ENCODE results near the gene APBA2. TPM values are rescaled to one million over a fixed set of nuclear protein-coding genes. Genes with fewer than 3 reads are reported as not detected.
"Not testable (repeated sequence)": the region's sequence is repeated elsewhere in the genome, so short reads cannot be mapped to it uniquely, and the experiment has no call there.

Gene APBA2
- not detected in 2 replicates for total RNA-seq (2014; rRNA removed; shearing (Covaris generic))

DNA sequence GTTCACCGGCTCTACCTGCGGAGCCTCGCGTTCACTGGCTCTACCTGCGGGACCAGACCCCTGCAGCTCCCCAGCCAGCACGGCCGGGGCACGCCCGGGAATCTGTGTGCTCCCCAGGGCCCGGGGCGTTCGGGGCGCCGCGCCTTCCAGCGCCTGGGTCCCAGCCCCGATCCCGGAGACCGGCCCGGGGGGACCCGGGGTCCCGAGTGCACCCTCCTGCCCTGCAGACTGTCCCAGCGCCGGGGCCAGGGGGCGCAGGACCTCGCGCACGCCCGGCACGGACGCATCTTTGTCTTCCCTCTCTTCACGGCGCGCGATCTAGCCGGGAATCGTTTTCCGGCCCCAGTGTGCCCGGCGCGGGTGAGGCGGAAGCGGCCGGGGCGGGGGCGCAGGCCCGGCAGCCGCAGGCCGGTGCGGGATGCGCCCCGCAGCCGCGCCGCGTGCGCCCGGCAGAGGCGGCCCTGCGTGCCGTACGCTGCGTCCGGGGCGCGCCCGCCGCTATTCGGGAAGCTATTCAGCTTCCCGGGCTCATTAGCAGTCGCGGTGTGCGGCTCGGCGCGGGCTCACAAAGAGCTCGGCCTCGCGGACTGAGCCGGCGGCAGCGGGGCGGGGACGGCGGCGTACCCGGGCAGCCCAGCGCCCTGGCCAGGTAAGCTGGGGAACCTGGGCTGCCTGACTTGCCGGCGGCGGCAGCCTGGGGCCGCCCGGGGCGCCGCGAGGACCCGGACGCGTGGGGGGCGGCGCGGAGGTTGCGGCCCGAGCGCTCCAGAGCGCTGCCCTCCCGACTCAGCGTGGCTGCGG is at the start of gene APBA2:
TSS of gene APBA2 (plus strand) at position 345 of the 801 bp plus-strand sequence. CDS start 167,911 bp downstream, outside the sequence.
- DNase-seq (ENCODE audit: low spot score), result no peak

DNA sequence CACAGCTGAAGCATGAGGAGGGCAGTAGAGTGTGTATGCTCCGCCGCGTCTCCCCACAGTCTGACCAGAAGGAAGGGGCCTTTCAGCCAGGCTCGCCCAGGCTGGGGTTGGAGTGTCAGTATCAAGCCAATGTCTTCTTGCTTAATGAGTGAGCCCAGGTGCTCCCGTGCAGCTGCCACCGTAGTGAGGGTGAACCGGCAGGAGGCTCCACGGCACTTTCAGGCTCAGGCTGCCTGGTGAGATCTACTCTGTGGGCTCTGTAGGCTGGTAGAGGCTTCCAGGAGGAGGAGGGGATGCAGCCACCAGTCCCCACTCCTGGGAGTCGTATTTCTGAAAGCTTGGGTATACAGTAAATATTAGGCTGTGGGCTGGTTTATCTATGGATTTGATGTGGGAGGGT is 45.5 kb upstream of the APBA2 start:
- not testable (repeated sequence) for DNase-seq (ENCODE audit: low spot score)

DNA sequence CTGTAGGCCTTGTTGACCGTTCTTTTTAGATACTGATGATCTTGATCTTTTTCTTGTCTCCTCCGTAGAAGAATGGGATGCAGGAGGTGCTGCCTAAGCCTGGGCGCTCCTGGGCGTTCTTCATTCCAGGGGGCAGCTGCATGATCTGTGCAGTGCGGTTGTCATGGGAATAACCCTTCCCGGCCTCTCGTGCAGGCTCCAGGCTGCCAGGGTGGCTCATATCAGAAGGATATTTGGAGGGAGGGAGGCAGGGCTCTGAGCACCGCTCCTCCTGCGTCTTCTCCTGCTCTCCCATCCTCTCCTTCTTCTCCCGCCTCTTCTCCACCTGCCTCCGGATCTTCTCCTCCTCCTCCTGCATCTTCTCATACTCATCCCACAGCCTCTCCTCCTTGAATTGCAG is 43.6 kb upstream of the APBA2 start:
- not testable (repeated sequence) for DNase-seq (ENCODE audit: low spot score)

DNA sequence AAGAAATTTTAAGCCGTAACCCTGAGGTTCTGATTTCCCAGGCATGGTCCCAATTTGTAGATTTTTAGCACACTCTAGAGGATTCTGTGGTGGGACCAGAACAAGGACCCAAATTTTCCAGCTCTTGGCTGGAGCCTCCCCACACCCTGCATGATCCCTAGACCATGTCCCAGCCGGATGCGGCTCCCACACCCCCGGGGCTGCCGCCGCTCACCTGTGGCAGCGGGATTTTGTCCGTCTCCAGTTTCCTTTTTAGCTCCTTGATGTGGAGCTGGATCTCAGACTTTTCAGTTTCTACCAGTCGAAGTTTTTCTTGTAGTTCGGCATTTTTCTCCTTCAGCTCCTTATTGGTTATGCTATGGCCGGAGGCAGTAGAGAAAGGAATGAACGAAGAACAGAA is 42.3 kb upstream of the APBA2 start:
- not testable (repeated sequence) for DNase-seq (ENCODE audit: low spot score)

DNA sequence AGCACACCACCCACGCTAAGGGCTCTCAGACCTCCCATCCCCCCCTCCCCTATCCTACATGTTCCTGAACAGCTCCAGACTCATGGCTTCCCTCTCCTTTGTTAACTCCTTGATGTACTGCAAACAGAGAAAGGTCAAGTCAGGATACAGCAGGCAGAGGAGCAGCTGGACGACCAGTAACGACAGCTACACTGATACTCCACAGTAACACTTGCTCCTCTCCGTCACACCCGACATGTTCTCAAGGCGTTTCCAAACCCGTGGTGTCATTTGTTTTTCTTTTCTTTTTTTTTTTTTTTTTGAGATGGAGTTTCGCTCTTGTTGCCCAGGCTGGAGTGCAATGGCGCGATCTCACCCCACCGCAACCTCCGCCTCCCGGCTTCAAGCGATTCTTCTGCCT is 41.6 kb upstream of the APBA2 start:
- DNase-seq (ENCODE audit: low spot score), result not testable (repeated sequence)

DNA sequence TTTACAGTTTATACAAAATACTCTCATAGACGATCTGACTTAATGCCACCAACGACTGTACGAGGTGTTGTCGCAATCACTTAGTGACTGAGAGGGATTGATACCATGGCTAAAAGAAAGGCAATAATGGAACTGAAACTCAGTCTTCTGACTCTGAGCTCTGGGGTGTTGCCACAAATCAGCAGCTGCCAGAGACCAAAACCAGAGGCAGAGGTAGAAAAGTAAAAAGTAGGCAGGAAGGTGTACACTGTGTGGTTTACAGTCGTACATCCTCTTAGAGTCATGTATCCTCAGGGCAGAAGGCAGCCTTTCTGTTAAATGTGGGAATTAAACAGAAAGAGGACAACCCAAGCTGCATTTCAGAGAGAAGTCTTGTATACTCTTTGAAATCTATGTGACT is 38.5 kb upstream of the APBA2 start:
- DNase-seq (ENCODE audit: low spot score), result not testable (repeated sequence)

DNA sequence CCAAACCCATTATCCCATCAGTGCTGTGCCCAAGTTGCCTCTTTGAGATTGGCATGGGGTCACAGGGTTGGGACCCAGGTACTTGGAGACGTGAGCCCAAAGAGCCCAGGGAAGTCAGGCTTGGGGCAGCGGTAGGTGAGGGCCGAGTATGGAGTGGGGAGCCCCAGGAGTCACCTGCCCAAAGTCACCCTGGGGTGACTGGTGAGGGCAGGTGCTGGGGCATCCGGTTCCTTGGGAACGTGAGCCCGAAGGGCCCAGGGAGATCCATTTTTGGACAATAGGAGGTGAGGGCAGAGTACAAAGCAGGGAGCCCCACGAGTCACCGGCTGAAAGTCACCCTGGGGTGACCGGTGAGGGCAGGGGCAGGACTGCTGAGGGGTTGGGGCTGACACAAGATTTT is 37.8 kb upstream of the APBA2 start:
- not testable (repeated sequence) for DNase-seq (ENCODE audit: low spot score)

DNA sequence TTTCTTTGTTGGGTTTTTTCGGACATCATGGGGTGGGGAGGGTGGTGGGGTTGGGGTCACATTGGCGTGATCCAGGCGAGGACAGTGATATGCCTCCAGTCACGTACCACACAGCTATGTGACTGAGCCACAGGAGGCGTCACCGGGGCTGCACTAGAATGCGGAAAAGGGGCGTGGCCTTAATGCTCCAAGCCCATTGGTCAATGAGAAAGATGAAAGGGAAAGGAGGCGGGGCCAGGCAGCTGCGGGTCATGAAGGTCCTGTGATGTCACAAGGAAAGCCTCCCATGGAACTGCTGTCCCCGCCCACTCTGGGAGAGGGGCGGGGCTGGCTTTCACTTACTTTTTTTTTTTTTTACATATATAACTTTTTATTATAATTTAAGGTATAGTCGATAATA is 37.3 kb upstream of the APBA2 start, which contains the start of gene GOLGA6L7:
TSS of gene GOLGA6L7 (minus strand) at position 124 of the 400 bp plus-strand sequence. CDS start at position 29, 95 bp downstream.
- DNase-seq (ENCODE audit: low spot score), result not testable (repeated sequence)

DNA sequence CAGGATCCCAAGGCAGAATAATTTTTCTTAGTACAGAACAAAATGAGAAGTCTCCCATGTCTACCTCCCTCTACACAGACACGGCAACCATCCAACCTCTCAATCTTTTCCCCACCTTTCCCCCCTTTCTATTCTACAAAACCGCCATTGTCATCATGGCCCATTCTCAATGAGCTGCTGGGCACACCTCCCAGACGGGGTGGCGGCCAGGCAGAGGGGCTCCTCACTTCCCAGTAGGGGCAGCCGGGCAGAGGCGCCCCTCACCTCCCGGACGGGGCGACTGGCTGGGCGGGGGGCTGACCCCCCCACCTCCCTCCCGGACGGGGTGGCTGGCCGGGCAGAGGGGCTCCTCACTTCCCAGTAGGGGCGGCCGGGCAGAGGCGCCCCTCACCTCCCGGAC is 36.5 kb upstream of the APBA2 start:
- DNase-seq (ENCODE audit: low spot score), result not testable (repeated sequence)

DNA sequence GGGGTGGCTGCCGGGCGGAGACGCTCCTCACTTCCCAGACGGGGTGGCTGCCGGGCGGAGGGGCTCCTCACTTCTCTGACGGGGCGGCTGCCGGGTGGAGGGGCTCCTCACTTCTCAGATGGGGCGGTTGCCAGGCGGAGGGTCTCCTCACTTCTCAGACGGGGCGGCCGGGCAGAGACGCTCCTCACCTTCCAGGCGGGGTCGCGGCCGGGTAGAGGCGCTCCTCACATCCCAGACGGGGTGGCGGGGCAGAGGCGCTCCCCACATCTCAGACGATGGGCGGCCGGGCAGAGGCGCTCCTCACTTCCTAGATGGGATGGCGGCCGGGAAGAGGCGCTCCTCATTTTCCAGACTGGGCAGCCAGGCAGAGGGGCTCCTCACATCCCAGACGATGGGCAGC is 36.0 kb upstream of the APBA2 start:
- DNase-seq (ENCODE audit: low spot score), result not testable (repeated sequence)

DNA sequence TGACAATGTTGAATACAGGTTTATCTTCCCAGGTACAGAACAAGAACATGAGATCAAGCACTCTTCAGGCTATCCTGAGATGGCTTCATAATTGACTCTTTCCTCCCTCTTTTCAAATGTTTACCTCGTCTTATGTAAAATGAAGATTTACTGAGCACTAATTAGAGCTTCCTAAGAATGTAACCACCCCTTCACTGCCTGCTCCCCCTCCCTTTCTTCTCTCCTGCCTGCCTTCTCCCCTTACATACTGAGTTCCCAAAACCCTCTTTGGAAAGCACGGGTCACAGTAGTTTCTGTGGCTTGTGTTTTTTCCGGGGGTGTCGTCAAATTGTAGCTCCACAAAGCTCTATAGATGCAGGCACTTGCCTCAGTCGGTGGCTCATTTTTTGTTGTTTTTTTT is 32.1 kb upstream of the APBA2 start:
- DNase-seq (ENCODE audit: low spot score), result not testable (repeated sequence)

DNA sequence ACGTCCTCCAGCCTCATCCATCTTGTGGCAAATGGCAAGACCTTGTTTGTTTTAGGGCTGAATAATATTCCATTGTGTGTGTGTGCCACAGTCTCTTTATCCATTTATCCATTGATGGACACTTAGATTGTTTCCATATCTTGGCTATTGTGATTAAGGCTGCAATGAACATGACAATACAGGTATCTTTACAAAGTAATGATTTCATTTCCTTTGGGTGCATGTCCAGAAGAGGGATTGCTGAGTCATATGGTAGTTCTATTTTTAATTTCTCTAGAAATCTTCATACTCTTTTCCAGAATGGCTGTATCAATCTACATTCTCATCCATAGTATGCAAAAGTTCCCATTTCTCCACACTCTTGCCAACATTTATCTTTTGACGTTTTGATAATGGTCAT is 31.2 kb upstream of the APBA2 start:
- DNase-seq (ENCODE audit: low spot score), result not testable (repeated sequence)

DNA sequence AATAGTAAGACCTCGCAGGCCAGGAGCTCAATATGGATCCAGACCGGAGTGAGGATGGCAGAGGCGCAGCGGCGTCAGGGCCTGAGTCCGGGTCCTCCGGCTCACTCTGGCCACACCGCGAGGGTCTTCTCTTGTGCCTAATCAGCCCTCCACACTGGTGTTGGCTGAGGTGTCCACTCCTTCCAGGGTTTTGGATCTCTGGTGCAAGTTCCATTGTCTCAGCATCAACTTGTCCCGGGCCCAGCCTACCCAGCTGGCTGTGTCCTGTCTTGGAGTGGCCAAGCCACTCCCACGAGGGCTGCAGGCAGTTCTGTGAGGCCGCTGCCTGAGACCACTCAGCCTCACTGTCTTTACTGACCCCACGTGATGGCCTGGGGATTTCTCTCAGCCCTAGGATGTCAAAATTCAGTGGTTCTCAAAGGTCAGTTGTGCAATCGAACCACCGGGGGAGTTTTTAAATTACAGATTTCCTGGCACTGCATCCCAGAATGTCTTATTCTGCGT is 24.7 kb upstream of the APBA2 start:
- no peak for DNase-seq (ENCODE audit: low spot score)

DNA sequence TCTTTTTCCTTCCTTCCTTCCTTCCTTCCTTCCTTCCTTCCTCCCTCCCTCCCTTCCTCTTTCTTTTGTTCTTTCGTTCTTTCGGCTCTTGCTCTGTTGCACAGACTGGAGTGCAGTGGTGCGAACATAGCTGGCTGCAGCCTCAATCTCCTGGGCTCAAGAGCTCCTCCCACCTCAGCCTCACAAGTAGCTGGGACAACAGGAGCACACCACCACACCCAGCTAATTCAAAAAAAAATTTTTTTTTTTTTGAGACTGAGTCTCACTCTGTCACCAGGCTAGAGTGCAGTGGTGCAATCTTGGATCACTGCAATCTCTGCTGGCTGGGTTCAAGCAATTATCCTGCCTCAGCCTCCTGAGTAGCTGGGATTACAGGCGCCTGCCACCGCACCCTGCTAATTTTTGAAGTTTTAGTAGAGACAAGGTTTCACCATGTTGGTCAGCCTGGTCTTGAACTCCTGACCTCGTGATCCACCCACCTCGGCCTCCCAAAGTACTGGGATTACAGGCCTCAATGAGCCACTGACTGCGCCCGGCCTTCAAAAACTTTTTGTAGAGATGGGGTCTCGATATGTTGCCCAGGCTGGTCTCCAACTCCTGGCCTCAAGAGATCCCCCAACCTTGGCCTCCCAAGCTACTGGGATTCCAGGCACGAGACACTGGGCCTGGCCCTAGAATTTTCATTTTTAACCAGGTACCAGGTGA is 24.0 kb upstream of the APBA2 start:
- DNase-seq (ENCODE audit: low spot score), result not testable (repeated sequence)

DNA sequence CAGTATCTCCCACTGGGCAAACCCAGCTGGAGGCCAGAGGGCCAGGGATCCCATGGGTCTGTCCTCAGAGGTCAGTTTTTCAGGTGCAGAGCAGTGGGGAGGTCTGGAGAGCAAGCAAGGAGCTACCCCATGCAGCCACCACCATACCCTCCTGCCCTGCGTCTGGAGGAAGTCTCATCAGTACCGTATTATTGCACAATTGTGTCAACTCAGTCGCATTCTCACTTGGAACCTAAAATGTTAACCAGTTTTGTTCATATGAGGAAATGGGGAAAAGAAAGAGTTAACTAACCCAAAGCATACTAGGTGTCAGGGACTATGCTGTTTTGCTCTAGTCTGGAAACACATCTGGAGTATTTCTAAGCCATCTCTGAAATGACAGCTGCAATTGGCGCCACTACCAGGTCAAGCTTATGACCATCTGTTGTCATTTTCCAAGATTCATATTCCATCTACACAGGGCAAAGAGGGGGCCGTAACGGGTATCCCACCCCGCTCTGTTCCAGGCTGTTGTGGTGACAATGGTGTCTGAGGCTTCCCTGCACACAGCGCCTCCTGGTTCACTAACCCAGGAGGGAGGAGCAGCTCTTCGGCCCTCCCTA is 16.9 kb upstream of the APBA2 start:
- no peak for DNase-seq (ENCODE audit: low spot score)

DNA sequence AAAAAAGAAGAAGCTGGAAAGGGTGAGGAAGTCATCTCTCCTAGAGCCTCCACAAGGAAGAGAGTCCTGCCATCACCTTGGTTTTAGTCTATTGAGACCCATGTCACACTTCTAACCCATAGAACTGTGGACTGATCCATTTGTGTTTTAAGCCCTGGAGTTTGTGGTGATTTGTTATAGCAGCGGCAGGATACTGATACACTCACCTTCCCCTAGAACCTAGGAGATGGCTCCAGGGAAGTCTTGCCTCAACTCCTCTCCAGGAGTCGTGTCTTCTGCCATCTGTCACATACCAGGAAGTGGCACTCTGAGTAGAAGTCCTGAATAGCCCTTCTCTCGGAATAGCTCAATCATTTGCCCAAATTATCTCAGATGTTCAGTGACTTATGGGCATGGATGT is 14.6 kb upstream of the APBA2 start:
- no peak for DNase-seq (ENCODE audit: low spot score)

DNA sequence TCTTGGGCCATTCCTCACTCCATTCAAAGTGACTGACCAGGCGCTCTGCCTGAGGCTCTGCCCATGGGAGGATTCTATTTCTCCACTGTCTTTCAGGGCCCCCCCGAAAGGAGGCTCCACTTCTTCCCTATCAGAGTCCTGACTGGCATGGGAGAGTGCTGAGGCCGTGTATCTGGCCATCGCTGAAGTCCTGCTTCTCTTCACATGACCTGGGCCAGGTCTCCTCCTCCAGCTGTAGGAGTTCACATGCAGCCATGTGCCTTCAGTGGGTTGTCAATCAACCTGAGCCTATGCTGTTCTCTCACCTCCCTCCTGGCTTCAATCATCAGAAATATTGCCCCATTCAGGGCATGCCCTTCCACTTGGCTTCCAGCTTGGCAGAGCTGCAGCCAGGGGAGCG is 12.8 kb upstream of the APBA2 start:
- DNase-seq (ENCODE audit: low spot score), result no peak

DNA sequence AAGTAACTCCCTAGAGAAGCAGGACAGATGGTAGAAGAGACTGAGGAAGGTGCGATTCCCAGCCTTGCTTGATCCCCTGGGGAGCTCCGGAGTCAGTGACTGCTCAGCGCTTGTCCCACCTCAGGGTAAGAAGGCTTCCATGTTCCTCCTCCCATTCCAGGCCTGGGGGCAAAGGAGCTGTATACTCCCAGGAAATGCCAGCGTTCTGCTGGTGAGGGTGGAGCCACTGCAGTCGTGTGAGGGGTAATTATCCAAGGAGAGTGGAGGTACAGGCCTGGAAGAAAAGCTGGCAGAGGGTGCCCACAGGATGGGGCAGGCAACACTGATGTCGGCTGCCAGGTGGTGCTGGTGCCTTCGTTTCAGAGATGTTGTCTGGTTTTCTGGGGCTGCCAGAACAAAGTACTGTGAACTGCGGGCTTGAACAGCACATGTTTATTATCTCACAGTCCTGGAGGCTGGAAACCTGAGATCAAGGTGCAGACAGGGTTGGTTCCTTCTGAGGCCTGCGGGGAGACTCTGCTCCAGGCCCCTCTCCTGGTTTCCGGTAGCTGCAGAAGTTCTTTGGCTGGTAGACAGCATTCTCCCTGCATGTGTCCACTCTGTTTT is 12.1 kb upstream of the APBA2 start:
- DNase-seq (ENCODE audit: low spot score), result no peak

DNA sequence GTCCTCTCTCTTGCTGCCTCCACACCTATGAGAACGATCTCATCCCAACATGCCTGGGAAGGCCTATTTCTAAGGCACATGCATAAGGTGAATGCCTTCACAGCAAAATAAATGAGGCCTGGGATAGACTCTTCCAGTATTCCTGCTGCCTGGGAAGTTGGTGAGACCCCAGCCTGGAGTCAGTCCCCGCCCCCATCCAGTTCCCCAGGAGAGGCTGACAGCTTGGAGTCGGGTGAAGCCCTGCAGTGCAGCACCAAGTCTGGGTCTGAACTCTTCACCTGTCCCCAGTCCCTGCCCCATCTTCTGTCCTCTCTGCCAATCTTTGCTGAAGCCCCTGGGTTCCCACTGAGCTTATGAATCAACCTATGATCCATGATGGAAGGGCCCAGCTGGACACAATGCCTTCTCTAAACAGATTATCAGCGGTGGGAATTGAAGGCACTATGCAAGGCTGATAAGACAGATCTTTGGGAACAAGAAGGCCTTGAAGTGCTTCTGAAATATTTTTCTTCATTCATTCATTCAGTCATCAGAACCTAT is 10.2 kb upstream of the APBA2 start:
- no peak for DNase-seq (ENCODE audit: low spot score)

DNA sequence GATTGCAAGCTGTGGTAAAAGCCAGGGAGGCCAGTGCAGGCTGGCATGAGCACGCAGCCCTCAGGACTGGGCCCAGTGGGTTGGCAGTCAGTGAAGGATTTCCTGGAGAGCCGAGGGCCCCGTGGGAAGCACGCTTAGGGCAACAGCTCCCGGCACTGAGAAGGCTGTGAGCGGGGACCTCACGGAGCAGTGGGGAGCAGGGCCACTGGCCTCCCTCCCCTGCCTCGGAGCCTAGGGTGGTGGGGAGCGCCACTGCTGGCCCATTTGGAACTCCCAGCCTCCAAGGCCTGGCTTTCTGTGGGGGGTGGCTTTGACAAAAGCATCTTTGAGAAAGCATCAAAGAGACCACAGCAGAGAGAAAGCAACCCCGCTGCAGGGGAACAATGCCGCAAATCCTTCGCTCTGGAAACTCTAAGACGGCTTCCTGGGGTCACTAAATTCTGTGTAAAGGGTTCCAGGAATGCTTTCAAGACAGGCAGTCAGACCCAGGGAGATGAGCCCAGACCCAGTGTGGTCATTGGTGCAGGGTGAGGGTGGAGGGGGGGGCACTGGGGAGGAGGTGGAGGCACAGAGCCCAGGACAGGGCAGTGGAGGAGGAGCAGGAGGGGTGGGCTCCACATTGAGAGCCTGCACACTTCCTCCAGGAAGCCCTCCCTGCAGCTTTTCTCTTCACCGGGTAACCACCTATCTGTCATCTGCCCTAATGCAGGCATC is 9.5 kb upstream of the APBA2 start:
- no peak for DNase-seq (ENCODE audit: low spot score)

DNA sequence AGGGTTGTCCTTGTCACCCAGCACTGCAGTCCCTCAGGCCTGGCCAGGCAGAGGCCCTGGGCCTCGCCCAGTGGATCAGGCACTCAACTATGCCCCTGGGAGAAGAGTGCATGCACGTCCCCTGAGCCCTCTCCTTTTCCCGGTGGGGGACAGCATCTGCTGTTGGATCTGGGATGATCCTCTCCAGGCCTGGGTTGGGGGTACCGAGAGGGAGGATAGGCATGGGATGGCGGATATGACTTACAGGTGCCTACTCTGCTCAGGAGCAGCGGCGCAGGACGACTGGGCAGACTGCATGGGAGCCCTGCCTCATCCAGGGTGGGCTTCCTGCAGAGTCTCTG is 9.0 kb upstream of the APBA2 start:
- DNase-seq (ENCODE audit: low spot score), result no peak
